ENCODE results near the gene GPR137C.
"Not testable (repeated sequence)": the region's sequence is repeated elsewhere in the genome, so short reads cannot be mapped to it uniquely, and the experiment has no call there.

The GPR137C gene

GRCh38 chr14:52563120-52563519, 10.5 kb downstream of the GPR137C start:
- DNase-seq (ENCODE audit: low read depth) = no peak

DNA sequence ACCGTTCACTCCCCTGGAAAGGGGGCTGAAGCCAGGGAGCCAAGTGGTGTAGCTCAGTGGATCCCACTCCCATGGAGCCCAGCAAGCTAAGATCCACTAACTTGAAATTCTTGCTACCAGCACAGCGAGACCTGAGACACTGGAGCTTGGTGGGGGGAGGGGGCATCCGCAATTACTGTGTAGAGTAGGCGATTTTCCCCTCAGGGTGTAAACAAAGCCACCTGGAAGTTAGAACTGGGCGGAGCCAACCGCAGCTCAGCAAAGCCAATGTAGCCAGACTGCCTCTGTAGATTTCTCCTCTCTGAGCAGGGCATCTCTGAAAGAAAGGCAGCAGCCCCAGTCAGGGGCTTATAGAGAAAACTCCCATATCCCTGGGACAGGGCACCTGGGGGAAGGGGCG, 15.8 kb downstream of the GPR137C start:
- DNase-seq (ENCODE audit: low read depth) = not testable (repeated sequence)

- no peak for DNase-seq (ENCODE audit: low read depth)
These were observed 23.2 kb downstream of the GPR137C start for GRCh38 chr14:52575858-52576257.

DNA sequence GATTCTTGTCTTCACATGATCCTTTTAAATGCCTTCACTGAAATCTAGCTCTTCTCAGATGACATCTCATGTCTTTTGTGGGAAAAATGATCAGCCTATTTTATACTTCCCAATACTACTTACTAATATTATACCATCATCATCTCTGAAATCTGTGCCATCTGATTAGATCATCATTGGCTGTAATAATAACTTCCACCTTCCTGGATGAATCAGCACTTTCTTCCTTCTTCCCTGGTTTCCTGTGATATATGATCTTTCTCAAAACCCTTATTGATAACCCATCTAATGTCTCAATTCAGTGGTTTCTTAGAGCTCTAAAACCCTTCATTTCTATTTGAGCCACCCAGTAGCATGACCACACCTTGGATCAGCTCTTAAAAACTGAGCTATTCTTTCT, 30.9 kb downstream of the GPR137C start:
- DNase-seq (ENCODE audit: low read depth) = no peak

GRCh38 chr14:52589646-52590045, 37.0 kb downstream of the GPR137C start:
- no peak for DNase-seq (ENCODE audit: low read depth)

DNA sequence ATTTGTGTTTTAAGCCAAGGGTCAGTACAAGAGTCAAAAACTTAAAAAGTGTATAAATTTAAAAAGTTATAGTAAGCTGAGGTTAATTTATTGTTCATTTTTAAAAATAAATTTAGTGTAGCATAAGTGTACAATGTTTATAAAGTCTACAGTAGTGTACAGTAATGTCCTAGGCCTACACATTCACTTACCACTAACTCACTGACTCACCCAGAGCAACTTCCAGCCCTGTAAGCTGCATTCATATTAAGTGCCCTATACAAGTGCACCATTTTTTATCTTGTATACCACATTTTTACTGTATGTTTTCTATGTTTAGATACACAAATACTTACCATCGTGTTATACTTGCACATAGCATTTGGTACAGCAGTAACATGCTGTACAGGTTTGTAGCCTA, 37.7 kb downstream of the GPR137C start:
- DNase-seq (ENCODE audit: low read depth) = no peak

- no peak for DNase-seq (ENCODE audit: low read depth)
These were observed 43.7 kb downstream of the GPR137C start for GRCh38 chr14:52596320-52596719.

DNA sequence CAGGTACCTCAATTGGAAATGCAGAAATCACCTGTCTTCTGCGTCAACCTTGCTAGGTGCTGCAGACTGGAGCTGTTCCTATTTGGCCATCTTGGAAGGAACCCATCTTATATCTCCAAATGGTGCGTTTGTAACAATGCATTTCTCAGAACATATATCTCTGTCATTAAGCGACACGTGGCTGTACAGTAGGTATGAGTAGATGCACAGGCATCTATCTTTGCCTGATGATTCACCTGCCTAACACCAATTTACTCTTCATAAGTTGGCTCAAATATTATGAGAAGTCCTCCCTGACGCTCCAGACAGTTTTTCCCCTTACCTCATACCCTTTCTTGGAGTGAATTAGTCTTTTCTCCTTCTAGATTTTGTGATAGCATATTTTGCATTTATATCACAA, 44.2 kb downstream of the GPR137C start:
- no peak for DNase-seq (ENCODE audit: low read depth)

- DNase-seq (ENCODE audit: low read depth) = no peak
These were observed 45.9 kb downstream of the GPR137C start for GRCh38 chr14:52598568-52598967.

GRCh38 chr14:52599974-52600373, 47.3 kb downstream of the GPR137C start:
- no peak for DNase-seq (ENCODE audit: low read depth)

DNA sequence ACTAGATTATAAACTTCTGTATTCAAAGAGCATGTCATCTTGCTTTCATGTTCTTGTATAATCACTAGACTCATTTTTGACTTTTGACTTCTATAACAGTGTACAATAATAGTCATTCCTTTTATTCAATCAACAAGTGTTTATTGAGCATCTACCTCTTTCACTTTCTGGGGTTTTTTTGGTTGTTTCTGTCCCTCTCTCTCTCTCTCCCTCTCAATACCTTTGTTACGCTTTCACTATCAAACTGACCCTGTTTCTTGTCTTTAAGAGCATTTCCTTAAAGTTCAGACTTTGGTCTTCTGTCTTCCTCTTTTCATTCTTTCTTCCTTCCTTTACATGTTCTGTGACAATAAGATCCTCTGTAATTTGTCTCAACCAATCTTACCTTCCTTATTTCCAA, 49.5 kb downstream of the GPR137C start:
- no peak for DNase-seq (ENCODE audit: low read depth)

- DNase-seq (ENCODE audit: low read depth) = no peak
These were observed 54.4 kb downstream of the GPR137C start for GRCh38 chr14:52607061-52607460.

DNA sequence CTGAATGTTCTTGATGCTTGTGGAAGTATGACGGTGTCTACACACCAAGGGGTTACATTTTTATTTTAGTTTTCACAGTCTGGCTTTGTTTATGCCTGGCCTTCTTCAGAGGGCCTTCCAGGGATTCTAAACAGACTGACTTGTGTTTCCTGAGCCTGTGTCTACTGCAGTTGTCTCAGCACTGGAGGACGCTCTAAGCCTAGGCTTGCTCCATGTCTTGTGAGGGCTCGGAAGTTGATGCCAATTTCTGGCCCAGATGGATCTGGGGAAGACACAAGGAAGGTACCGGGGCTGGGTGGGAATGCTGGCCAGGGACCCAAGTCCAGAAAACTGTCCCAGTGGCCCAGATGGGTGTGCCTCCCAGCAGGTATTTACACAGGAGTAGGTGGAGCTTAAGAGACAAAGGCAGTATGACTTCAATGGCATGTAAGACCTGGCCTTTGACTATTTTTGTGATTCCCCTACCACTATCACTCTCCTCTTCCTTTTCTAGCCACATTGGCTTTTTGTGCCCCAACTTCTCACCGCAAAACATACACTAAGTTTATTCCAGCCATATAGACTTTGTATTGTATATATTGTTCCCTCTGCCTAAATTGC, 56.9 kb downstream of the GPR137C start:
- no peak for DNase-seq (ENCODE audit: low read depth)

DNA sequence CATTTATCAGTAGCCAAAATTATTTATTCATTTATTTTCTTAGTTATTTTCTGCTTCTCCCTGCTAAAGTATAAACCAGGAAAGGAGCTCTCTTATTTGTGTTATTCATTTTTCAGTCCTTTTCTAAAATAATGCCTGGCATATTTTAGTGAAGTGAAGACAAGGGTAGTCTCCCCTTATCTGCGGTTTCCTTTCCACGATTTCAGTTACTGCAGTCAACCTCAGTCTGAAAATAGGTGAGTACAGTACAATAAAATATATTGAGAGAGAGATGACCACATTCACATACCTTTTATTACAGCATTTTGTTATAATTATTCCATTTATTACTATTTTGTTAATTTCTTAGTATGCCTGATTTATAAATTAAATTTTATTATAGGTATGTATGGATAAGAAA, 57.6 kb downstream of the GPR137C start:
- no peak for DNase-seq (ENCODE audit: low read depth)

DNA sequence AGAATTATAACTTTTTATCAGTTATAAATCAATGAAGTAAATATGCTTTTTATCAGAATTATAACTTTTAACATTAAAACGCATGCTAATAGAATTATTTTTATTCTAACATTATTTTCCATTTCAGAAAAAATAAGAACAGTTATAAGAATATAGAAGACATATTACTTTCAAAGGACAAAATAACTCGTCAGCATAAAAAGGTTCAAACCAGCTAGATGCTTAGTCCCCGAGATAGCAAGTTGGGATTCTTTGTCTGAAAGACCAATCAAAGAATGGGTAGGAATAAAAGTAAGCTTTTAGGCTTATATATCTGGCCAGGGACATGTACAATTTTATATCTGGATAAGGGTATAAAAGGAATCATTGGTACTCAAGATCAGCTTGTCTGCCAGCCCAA, 66.0 kb downstream of the GPR137C start:
- DNase-seq (ENCODE audit: low read depth) = no peak

GRCh38 chr14:52619687-52620086, 67.1 kb downstream of the GPR137C start:
- no peak for DNase-seq (ENCODE audit: low read depth)

DNA sequence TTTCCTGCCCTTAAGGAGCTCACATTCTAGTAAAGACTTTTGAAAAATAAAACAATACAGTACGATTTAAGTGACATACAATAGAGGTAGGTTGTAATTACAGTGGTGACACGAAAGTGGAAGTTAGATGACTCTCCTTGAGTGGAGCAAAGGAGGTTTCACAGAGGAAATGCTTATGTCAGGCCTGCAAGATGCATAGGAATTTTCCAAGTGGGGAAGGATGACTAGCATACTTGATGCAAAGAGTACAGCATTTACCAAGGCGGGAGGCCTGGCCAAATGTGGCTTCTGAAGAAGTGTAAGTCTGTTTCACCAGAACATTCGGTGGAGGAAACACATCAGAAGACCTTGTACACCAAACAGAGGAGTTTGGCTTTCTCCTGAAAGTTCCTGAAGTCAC, 87.5 kb downstream of the GPR137C start:
- no peak for DNase-seq (ENCODE audit: low read depth)

- DNase-seq (ENCODE audit: low read depth) = no peak
These were observed 89.1 kb downstream of the GPR137C start for GRCh38 chr14:52641745-52642144.

DNA sequence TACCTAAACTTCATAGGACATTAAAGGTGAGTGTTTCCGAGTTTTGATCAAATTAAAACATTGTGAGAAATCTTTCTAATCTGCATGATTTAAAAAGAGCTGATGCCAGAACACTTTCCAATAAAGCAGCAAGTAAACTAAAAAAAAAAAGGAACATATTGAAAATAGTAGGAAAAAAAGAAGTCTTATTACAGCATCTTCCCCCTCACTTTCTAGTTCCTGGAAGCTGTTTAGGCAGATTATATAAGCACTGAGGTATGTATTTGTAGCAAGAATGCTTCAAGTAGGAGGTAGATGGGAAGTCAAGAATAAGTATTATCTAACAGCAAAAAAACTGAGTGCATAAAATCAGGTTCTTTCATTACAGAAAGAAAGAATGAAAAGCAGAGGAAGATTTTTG, 96.9 kb downstream of the GPR137C start:
- DNase-seq (ENCODE audit: low read depth) = no peak

DNA sequence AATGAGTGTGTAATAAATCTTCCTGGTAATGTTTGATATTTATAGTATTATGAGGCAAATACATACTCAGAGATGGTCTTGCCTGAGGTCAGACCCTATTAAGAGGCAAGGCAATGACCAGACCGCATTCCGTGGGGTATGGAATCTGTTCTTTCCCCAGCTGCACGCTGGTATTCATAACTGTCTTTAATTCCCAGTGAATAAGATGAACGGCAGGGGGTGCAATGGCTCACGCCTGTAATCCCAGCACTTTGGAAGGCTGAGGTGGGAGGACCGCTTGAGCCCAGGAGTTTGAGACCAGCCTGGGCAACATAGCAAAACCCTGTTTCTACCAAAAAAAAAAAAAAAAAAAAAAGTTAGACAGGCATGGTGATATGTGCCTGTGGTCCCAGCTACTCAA, 98.1 kb downstream of the GPR137C start:
- no peak for DNase-seq (ENCODE audit: low read depth)

DNA sequence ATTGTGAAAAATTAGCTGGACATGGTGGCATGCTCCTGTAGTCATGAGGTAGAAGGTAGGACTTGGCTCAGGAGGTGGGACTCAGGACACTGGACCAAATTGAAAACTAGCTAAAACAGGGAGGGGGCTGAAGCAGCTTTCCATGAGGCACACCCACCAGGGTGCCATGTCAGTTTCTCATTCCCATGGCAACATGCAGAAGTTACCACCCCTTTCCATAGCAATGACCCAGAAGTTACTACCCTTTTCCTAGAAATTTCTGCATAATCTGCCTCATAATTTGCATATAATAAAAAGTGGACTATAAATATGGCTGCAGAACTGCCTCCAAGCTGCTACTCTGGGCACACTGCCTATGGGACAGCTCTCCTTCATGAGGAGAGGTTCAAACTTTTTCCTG, 104.3 kb downstream of the GPR137C start:
- DNase-seq (ENCODE audit: low read depth) = no peak

- DNase-seq (ENCODE audit: low read depth) = no peak
These were observed 107.7 kb downstream of the GPR137C start for GRCh38 chr14:52660325-52660724.

GRCh38 chr14:52660832-52661231, 108.2 kb downstream of the GPR137C start:
- no peak for DNase-seq (ENCODE audit: low read depth)

GRCh38 chr14:52661314-52661713, 108.7 kb downstream of the GPR137C start:
- no peak for DNase-seq (ENCODE audit: low read depth)

- no peak for DNase-seq (ENCODE audit: low read depth)
These were observed 111.2 kb downstream of the GPR137C start for GRCh38 chr14:52663850-52664249.

All from GM04504 (cell line).